ENCODE results near the gene CCDC154.
"Not testable (repeated sequence)": the region's sequence is repeated elsewhere in the genome, so short reads cannot be mapped to it uniquely, and the experiment has no call there.

The CCDC154 gene

GRCh38 chr16:1455190-1456171 lies 11.1 kb upstream of the CCDC154 start:
- DNase-seq (ENCODE audit: low spot score) = no peak

GRCh38 chr16:1454561-1454960 lies 10.2 kb upstream of the CCDC154 start:
- DNase-seq (ENCODE audit: low spot score) = no peak

- no peak for DNase-seq (ENCODE audit: low spot score)
These were observed 9.0 kb upstream of the CCDC154 start for GRCh38 chr16:1453316-1453715.

GRCh38 chr16:1452530-1452929 lies 8.2 kb upstream of the CCDC154 start:
- DNase-seq (ENCODE audit: low spot score) = no peak

GRCh38 chr16:1451702-1452392 lies 7.5 kb upstream of the CCDC154 start:
- DNase-seq (ENCODE audit: low spot score) = no peak

- no peak for DNase-seq (ENCODE audit: low spot score)
These were observed 6.5 kb upstream of the CCDC154 start for GRCh38 chr16:1450841-1451240.

GRCh38 chr16:1450218-1450617 lies 5.9 kb upstream of the CCDC154 start:
- no peak for DNase-seq (ENCODE audit: low spot score)

GRCh38 chr16:1449201-1449788 lies 4.9 kb upstream of the CCDC154 start:
- no peak for DNase-seq (ENCODE audit: low spot score)

GRCh38 chr16:1448536-1449116 lies 4.3 kb upstream of the CCDC154 start:
- DNase-seq (ENCODE audit: low spot score) = no peak

GRCh38 chr16:1447965-1448364 lies 3.6 kb upstream of the CCDC154 start:
- DNase-seq (ENCODE audit: low spot score) = no peak

GRCh38 chr16:1446296-1447080 lies 2.1 kb upstream of the CCDC154 start:
- no peak for DNase-seq (ENCODE audit: low spot score)

GRCh38 chr16:1445518-1446203 lies 1.3 kb upstream of the CCDC154 start:
- DNase-seq (ENCODE audit: low spot score) = no peak

- DNase-seq (ENCODE audit: low spot score) = no peak
These were observed 568 bp upstream of the CCDC154 start for GRCh38 chr16:1444730-1445517.

- DNase-seq (ENCODE audit: low spot score) = no peak
These were observed 868 bp downstream of the CCDC154 start for GRCh38 chr16:1443403-1443973.

GRCh38 chr16:1442697-1443096 lies 1.7 kb downstream of the CCDC154 start:
- DNase-seq (ENCODE audit: low spot score) = no peak

GRCh38 chr16:1441391-1441829 lies 2.9 kb downstream of the CCDC154 start:
- DNase-seq (ENCODE audit: low spot score) = no peak

GRCh38 chr16:1439699-1440074 lies 4.7 kb downstream of the CCDC154 start:
- DNase-seq (ENCODE audit: low spot score) = not testable (repeated sequence)

- DNase-seq (ENCODE audit: low spot score) = no peak
These were observed 5.2 kb downstream of the CCDC154 start for GRCh38 chr16:1439058-1439698.
